Neural crest cell (in vitro differentiated cells): Measurements from ENCODE around the gene SYP. TPM values are rescaled to one million over a fixed set of nuclear protein-coding genes. Genes with fewer than 3 reads are reported as not detected.

Experiments used
- DNase-seq: peaks from one replicate; pipeline ENCODE4 v3.0.0; 2021; ENCODE audit warnings: low read depth, mixed read lengths, low spot score
- H3K27ac Mint-ChIP-seq: one replicate; pipeline ENCODE4 v1.8.0; 2021; ENCODE audit warnings: mild to moderate bottlenecking, mixed read lengths; ENCODE audit not compliant: unreplicated experiment
- H3K27me3 Mint-ChIP-seq: 2 replicates; pipeline ENCODE4 v1.8.0; 2021; ENCODE audit warnings: low read depth, mild to moderate bottlenecking, mixed read lengths
- H3K36me3 Mint-ChIP-seq: 2 replicates; pipeline ENCODE4 v1.8.0; 2021; ENCODE audit warnings: low read depth, mild to moderate bottlenecking, mixed read lengths
- H3K4me1 Mint-ChIP-seq: 2 replicates; pipeline ENCODE4 v1.8.0; 2021; ENCODE audit warnings: mixed read lengths
- H3K4me3 Mint-ChIP-seq: one replicate; pipeline ENCODE4 v1.8.0; 2021; ENCODE audit warnings: mild to moderate bottlenecking, mixed read lengths
- H3K9me3 Mint-ChIP-seq: 2 replicates; pipeline ENCODE4 v1.8.0; 2021; ENCODE audit warnings: mixed read lengths
- total RNA-seq: library from RNA; stranded (reverse); gene quantifications from 2 replicates; pipeline ENCODE4 v1.2.1, GENCODE V29; 2021
- TF ChIP-seq, protein P1 (sequence below): fragments of 200-600 bp; sonication (generic); conservative IDR thresholded peaks from 2 replicates; pipeline ENCODE4 v1.5.0; 2021; ENCODE audit warnings: antibody characterized with exemption, mild to moderate bottlenecking

SYP gene
- total RNA-seq, 1 donor from 2014 or later: 10.2 TPM

DNA sequence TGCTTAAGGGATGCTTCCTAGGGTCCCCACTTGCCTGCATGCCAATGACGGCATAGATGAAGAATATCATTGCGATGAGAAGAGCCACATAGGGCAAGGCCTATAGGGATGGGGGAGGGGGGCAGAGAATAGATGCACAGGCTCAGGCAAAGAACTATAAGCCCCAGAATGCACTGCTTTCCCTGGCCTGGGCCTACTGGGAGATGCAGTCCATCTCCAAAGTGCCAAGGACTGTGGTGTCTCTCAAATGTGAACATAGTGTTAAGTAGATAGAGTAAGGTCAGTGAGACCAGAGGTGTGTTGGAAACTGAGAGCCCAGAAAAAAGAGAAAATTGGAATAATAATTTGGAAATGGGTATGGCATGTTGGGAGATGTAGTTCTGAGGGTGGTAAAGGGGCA, 12.2 kb upstream of the SYP start:
- Mint-ChIP-seq H3K27ac (no peak overlapping the region), H3K4me1 (no peaks in the 10 kb centered on the region), H3K36me3 (peaks cover 2% of the 10 kb centered on the region), H3K9me3 (peaks cover 8% of the 10 kb centered on the region), H3K27me3 (peaks cover 8% of the 10 kb centered on the region), H3K4me3 (no peak overlapping the region)
- DNase-seq: no peak
- TF ChIP-seq, protein P1, sequence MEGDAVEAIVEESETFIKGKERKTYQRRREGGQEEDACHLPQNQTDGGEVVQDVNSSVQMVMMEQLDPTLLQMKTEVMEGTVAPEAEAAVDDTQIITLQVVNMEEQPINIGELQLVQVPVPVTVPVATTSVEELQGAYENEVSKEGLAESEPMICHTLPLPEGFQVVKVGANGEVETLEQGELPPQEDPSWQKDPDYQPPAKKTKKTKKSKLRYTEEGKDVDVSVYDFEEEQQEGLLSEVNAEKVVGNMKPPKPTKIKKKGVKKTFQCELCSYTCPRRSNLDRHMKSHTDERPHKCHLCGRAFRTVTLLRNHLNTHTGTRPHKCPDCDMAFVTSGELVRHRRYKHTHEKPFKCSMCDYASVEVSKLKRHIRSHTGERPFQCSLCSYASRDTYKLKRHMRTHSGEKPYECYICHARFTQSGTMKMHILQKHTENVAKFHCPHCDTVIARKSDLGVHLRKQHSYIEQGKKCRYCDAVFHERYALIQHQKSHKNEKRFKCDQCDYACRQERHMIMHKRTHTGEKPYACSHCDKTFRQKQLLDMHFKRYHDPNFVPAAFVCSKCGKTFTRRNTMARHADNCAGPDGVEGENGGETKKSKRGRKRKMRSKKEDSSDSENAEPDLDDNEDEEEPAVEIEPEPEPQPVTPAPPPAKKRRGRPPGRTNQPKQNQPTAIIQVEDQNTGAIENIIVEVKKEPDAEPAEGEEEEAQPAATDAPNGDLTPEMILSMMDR: no peak

DNA sequence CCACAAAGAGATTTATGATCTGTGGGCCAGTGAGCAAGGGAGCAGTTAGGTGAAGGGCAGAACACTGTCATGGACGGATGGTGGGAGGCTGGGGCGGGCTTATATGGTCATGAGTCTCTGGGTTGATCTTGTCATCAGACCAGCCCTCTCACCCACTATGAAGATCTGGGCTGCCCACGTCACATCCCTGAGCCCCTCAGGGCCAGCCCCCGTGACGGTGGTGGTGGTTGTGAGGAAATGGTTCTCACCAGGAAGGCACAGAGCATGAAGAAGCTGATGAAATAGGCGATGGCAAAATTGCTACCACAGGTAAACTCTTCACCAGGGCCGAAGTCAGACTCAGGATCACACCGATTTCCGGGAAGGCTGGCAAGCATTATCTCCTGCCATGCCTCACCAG, 11.1 kb upstream of the SYP start:
- Mint-ChIP-seq H3K4me3 (no peak overlapping the region), H3K27ac (no peak overlapping the region), H3K36me3 (peaks cover 2% of the 10 kb centered on the region), H3K27me3 (peaks cover 7% of the 10 kb centered on the region), H3K4me1 (no peaks in the 10 kb centered on the region), H3K9me3 (peaks cover 8% of the 10 kb centered on the region)
- TF ChIP-seq, protein P1: no peak
- DNase-seq: no peak

DNA sequence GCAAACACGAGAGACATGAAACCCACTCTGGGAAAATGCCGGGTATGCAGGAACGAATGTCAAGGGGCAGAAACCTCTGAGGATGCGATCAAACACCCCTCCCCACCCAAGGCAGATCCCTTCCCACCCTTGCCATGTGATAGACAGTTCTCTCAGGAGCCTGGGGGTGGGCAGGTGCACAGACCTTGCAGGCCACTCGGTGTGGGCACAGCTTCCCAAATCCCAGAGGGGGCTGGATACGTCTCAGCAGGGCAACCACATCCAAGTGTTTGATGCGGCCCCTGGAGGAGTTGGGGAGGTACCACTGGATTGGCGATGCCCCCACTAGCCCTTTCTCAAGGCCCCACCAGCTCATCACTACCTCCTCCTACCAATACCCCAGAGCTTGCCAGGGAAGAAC, 10.4 kb upstream of the SYP start:
- TF ChIP-seq, protein P1: no peak
- no peak for DNase-seq
- Mint-ChIP-seq H3K27ac (no peak overlapping the region), H3K4me1 (no peaks in the 10 kb centered on the region), H3K4me3 (no peak overlapping the region), H3K36me3 (peaks cover 2% of the 10 kb centered on the region), H3K9me3 (peaks cover 8% of the 10 kb centered on the region), H3K27me3 (peaks cover 3% of the 10 kb centered on the region)

DNA sequence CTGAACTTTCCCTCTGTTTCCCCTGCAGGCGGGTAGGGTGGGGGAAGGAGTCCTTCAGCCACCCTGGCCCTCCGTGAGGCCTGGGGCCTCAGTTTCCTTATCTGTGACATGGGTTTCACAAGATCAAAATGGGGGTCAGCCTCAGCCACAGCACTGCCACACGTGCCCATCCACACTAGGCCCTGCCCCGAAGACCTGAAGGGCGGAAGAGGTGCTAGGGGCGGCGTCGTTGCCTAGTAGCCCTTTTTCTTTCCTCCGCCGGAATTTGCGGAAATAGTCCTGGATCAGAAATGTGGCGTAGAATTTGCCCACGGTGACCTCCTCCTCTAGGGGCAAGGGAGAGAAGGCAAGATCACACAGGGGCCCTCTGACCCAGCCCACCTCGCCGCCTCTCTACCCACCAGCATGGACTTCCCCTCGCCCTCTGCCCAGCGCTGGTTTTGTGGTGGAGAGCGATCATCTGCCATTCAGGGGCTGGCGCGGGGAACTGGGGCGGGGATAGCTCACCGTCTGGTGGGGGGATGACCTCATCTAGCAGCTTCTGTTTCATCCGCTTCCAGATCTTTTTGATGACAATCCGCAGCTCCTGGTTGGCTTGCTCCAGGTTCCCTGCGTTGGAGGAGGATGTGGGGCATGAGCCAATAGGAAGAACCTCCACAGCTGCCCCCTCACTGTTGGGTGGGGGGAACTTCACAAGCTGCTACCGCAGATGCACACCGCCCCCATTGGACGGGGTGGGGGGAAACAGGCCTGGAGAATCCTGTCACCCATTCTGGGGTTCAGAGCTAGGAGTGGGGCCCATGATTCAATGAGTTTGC, 9.7 kb upstream of the SYP start:
- Mint-ChIP-seq H3K27me3 (peaks cover 3% of the 10 kb centered on the region), H3K4me3 (no peak overlapping the region), H3K9me3 (peaks cover 8% of the 10 kb centered on the region), H3K27ac (no peak overlapping the region), H3K36me3 (peaks cover 2% of the 10 kb centered on the region), H3K4me1 (no peaks in the 10 kb centered on the region)
- no peak for DNase-seq
- TF ChIP-seq, protein P1: no peak

DNA sequence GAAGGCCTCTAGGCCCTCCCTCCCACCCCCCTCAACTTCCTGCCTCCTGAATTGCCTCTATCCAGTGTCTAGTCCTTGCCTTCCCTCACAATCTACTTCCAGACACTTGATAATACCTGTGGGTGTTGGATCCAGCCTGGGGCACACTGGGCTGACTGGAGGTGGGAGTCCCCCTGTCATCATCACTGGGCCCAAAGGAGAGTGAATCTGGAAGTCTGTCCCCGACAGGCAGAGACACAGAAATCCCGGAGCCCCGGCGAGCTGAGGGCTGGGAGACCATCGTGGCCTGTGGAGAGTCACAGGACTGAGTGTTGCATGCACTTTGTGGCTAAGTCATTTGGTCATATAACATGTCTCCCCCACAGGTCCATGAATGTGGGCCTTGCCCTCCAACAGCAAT, 8.4 kb upstream of the SYP start:
- Mint-ChIP-seq H3K4me1 (no peaks in the 10 kb centered on the region), H3K4me3 (no peak overlapping the region), H3K27me3 (peaks cover 7% of the 10 kb centered on the region), H3K36me3 (peaks cover 2% of the 10 kb centered on the region), H3K27ac (no peak overlapping the region), H3K9me3 (peaks cover 8% of the 10 kb centered on the region)
- TF ChIP-seq, protein P1: no peak
- no peak for DNase-seq
